Renal cortex interstitium (tissue), 15 donors: ENCODE measurements around the gene LRRC59. TPM values are rescaled to one million over a fixed set of nuclear protein-coding genes. Genes with fewer than 3 reads are reported as not detected.

ENCODE experiments used
- DNase-seq, 11 donors: peaks; one replicate each; pipeline ENCODE4 v3.0.0-alpha.2; 2013; ENCODE audit warnings: low read depth in 9 of 11, low spot score in 4 of 11; ENCODE audit errors: extremely low read depth in 1 of 11
- long read RNA-seq, 16 experiments: transcript quantifications; one replicate each; lab custom pipeline, GENCODE V29; 2026
- polyA plus RNA-seq, 3 donors: library from polyadenylated mRNA; unstranded; fragments of 120-200 nt; gene quantifications; one replicate each; pipeline ENCODE4 v1.2.1, GENCODE V29; 2013; ENCODE audit not compliant: insufficient read length in 3 of 3

LRRC59 gene
- 10 to 100 TPM; 54.4 to 68.9 (median 64.5) TPM for polyA plus RNA-seq
- long read RNA-seq, donor 1, transcript LRRC59-201 (7 exons, 2,910 nt), result major isoform, 12 of 12 reads
- long read RNA-seq, donor 1, partial matches to known transcripts, result 0 of 12 reads
- long read RNA-seq, donor 1, other reads (novel, unspliced or antisense), result 0 of 12 reads
- long read RNA-seq, donor 2, transcript LRRC59-201 (7 exons, 2,910 nt), result major isoform, 15 of 15 reads
- long read RNA-seq, donor 2, partial matches to known transcripts, result 0 of 15 reads
- long read RNA-seq, donor 2, other reads (novel, unspliced or antisense), result 0 of 15 reads
- long read RNA-seq, donor 3, transcript LRRC59-201 (7 exons, 2,910 nt), result major isoform, 15 of 15 reads
- long read RNA-seq, donor 3, partial matches to known transcripts, result 0 of 15 reads
- long read RNA-seq, donor 3, other reads (novel, unspliced or antisense), result 0 of 15 reads
- long read RNA-seq, donor 4, transcript LRRC59-201 (7 exons, 2,910 nt), result major isoform, 18 of 31 reads
- long read RNA-seq, donor 4, partial matches to known transcripts, result 11 of 31 reads
- long read RNA-seq, donor 4, other reads (novel, unspliced or antisense), result 0 of 31 reads
- long read RNA-seq, donor 5, result 0 reads
- long read RNA-seq, donor 6, transcript LRRC59-201 (7 exons, 2,910 nt), result major isoform, 17 of 19 reads
- long read RNA-seq, donor 6, partial matches to known transcripts, result 0 of 19 reads
- long read RNA-seq, donor 6, other reads (novel, unspliced or antisense), result 0 of 19 reads
- long read RNA-seq, donor 7, transcript LRRC59-201 (7 exons, 2,910 nt), result major isoform, 15 of 16 reads
- long read RNA-seq, donor 7, partial matches to known transcripts, result 0 of 16 reads
- long read RNA-seq, donor 7, other reads (novel, unspliced or antisense), result 0 of 16 reads
- long read RNA-seq, donor 8, result 0 reads
- long read RNA-seq, donor 9, transcript LRRC59-201 (7 exons, 2,910 nt), result major isoform, 16 of 16 reads
- long read RNA-seq, donor 9, partial matches to known transcripts, result 0 of 16 reads
- long read RNA-seq, donor 9, other reads (novel, unspliced or antisense), result 0 of 16 reads
- long read RNA-seq, donor 10, transcript LRRC59-201 (7 exons, 2,910 nt), result major isoform, 22 of 22 reads
- long read RNA-seq, donor 10, partial matches to known transcripts, result 0 of 22 reads
- long read RNA-seq, donor 10, other reads (novel, unspliced or antisense), result 0 of 22 reads
- long read RNA-seq, donor 11, transcript LRRC59-201 (7 exons, 2,910 nt), result major isoform, 13 of 14 reads
- long read RNA-seq, donor 11, partial matches to known transcripts, result 0 of 14 reads
- long read RNA-seq, donor 11, other reads (novel, unspliced or antisense), result 0 of 14 reads
- long read RNA-seq, donor 12, transcript LRRC59-201 (7 exons, 2,910 nt), result major isoform, 6 of 6 reads
- long read RNA-seq, donor 12, partial matches to known transcripts, result 0 of 6 reads
- long read RNA-seq, donor 12, other reads (novel, unspliced or antisense), result 0 of 6 reads
- long read RNA-seq, donor 13, result 0 reads
- long read RNA-seq, donor 14, transcript LRRC59-201 (7 exons, 2,910 nt), result major isoform, 16 of 16 reads
- long read RNA-seq, donor 14, partial matches to known transcripts, result 0 of 16 reads
- long read RNA-seq, donor 14, other reads (novel, unspliced or antisense), result 0 of 16 reads
- long read RNA-seq, donor 15, transcript LRRC59-201 (7 exons, 2,910 nt), result major isoform, 5 of 6 reads
- long read RNA-seq, donor 15, partial matches to known transcripts, result 0 of 6 reads
- long read RNA-seq, donor 15, other reads (novel, unspliced or antisense), result 0 of 6 reads
- long read RNA-seq, donor 16, transcript LRRC59-201 (7 exons, 2,910 nt), result major isoform, 50 of 170 reads
- long read RNA-seq, donor 16, partial matches to known transcripts, result 113 of 170 reads
- long read RNA-seq, donor 16, other reads (novel, unspliced or antisense), result 6 of 170 reads

DNA sequence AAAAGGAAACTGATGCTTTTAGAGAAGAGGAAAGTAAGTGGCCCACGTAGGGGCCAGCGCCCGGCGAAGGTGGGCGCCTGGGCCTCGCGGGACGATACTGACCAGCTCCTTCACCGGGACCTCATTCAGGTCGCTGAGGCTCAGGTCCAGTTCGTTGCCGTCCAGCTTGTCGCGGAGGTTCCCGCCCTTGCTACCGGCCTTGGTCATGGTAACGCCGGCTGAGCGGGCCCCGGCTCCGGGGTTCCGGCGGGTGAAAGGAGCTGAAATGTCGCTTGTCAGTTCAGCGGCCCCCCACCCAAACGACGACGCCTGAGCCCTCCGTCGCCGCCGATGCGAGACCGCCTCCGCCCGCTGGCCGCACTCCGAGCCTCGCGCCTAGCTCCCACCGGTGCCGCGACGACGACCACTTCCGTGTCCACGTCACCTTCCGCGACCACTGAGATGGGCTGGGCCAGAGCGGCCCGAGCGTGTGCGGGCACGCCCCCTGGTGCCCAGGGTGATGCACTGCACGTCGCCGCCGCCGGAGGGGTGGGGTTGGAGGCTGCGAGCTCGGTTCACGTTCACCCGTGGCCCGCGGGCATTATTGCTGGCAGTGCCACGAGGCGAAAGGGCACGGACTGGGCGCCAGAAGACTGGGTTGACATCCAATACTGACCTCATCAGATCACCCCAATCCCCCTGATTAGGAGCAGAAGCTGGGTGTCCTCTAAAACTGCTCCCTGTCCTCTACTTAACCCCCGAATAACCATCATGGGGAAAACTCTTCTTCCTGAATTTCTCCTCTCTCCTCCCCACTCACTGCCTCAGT lies at the start of gene LRRC59:
Gene LRRC59 (minus strand): TSS at position 413 of the 808 bp plus-strand sequence. CDS start 206 bp downstream, at position 207.
- DNase-seq, result peak; percentile 69 to 81 (median 76)

GRCh38 chr17:50445730-50446325 lies 48.5 kb upstream of the LRRC59 start:
- DNase-seq, result no peak

DNA sequence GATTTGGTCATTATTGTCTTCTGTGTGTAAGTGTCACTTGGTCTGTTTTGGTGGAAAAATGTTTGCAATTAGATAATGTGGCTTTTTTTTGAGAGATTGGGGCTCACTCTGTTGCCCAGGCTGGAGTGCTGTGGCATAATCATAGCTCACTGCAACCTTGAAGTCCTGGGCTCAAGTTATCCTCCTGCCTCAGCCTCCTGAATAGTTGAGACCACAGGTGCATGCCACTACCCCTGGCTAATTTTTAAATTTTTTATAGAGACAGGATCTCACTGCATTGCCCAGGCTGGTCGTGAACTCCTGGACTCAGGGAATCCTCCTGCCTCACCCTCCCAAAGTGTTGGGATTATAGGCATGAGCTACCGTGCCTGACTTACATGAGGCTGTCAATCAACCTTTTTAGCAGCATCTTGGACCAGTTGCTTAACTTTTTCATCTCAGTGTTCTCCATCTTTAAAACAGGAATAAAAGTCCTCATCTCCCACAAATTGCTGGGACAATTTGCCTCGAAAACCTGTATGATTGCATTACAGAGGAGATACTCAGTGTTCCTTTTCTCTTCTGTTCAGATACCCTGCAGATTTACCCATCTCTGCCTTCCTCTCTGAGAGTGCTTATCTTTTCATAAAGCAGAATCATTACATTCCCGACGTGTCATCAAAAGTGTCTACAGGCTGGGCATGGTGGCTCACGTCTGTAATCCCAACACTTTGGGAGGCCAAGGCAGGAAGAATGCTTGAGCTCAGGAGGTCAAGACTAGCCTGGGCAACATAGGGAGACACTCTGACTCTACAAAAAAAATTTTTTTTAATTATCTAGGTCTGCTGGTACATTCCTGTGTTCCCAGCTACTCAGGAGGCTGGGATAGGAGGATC lies 47.8 kb upstream of the LRRC59 start:
- no peak for DNase-seq

DNA sequence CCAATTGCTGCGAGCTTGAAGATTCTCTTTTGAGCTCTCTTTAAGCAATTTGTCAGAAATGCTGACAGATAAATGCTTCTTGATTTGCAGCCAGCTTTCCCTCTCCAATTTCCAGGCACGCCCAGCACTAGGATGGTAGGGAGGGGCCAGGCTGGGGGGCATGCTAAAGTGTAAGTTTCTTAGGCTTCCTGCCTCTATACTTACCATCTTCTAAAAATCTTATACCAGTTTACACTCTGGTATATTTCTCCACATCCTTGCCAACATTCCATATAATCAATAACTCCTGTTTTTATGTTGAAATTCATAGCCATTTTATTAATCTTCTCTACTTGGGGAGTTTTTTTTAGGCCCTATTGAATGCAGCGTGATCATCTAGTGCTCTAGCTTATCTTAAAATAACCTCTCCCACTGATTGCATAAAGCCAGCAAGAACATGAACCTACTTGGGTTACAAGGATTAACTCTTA lies 46.2 kb upstream of the LRRC59 start:
- DNase-seq, result no peak

GRCh38 chr17:50440838-50441829 lies 43.8 kb upstream of the LRRC59 start:
- no peak for DNase-seq

DNA sequence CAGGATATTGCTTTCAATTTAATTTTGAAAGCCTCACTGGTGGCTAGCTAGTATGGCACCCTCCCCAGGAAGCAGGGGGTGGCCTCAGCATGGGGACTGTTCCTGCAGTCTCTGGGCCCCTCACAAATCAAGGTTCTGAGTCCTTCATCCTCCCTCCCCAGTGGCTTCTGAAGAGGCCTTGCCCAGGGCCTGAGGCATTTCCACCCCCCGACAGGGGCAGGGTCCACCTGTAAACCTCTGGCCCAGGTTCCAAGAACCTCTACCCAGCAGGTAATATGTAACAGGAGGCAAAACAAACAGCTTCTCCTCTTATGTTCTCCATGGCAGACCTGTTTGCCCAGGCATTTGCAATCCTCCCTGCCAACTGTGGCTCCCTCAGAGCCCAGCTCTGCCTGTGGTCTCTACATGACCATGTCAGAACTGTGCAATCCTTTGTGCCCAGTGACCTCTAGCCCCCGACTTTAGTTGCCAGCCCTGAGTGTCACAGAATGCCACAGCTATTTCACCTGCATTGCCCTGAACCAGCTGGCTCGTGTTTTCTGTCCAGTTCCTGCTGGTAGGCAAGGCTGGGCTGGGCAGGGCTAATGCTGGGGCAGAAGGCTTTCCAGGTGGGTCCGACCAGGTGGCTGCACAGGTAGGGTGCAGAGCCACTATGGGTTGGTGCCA lies 43.0 kb upstream of the LRRC59 start:
- no peak for DNase-seq

DNA sequence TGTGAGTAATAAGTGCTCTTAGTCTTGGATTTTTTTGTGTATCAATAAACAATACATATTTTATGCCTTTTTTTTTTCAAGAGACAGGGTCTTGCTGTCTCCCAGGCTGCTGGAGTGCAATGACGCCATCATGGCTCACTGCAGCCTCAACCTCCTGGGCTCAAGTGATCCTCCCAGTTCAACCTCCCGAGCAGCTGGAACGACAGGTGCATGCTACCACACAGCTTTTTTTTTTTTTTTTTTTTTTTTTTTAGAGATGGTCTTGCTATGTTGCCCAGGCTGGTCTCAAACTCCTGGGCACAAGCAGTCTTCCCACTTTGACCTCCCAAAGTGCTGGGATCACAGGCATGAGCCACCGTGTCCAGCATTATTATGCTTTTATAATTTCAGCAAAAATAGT lies 41.7 kb upstream of the LRRC59 start:
- DNase-seq, result no peak

DNA sequence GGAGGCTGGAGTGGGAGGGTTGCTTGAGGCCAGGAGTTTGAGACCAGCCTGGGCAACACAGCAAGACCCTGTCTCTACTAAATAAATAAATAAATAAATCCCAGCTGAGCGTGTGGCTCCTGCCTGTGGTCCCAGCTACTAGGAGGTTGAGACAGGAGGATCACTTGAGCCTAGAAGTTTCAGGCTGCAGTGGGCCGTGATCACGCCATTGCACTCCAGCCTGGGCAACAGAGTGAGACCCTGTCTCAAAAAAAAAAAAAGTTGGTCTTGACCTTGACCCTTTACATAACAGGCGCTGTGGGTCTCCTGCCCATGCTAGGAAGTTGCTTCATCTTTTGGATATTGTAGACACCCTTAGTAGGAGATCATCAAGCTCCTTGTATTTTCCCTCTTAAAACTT lies 40.1 kb upstream of the LRRC59 start:
- no peak for DNase-seq

DNA sequence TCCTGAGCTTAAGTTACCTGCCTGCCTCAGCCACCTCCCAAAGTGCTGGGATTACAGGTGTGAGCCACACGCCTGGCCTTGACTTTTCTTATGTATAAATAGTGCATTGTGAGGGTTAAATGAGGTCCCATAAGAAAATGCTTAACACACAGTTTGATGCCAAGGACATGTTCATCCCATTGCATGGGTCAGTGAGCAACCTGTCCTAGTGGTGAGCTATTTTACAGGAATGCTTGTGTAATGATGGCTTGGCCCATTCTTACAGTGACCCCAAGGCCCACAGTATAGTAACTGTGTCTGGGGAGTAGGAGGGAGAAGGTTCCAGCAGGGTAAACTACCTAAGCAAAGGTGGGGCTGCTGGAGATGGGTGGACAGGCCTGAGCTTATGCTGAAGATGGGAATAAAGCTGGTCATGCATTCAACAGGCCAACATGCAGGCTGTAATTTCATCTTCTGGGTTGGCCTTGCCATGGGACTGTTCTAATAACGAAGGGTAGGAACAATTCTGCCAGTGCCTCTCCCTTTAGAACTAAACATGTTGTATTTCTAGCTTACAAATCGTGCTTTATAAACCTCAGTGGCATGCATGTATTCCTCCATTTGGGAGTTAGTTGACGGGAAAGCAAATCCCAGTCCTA lies 34.9 kb upstream of the LRRC59 start:
- DNase-seq, result no peak

GRCh38 chr17:50430821-50431618 lies 33.7 kb upstream of the LRRC59 start:
- no peak for DNase-seq

GRCh38 chr17:50429793-50430192 lies 32.5 kb upstream of the LRRC59 start:
- DNase-seq, result no peak

DNA sequence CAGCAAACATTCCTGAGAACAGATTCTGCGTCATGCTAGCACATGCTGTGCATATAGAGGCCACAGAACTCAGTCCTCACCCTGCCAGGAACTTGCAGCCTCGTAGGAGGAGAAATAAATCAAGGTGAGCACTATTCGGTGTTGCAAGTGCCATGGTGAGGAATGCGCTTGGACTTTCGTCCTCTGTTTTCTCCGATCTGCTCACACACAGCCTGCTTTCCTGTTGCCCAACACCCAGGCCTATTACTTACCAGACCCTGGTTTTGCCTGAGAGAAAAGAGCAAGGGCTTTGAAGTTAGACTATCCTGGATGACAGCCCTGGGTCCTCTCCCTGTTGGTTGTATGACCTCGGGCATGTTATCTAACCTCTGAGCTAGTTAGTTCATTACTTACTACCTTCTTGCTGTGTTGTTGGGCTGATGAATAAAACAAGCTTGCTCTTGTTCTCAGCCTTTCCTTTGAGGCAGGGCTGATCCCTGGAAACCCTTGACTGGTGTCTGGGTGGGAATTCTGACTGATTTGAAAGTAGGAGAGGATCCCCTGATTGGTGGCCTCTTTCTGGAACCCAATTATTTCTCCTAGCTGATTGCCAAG lies 31.6 kb upstream of the LRRC59 start:
- DNase-seq, result no peak
